Right ventricle myocardium superior (tissue), 1 donor: ENCODE results near the gene SHROOM3. TPM values are rescaled to one million over a fixed set of nuclear protein-coding genes. Genes with fewer than 3 reads are reported as not detected.
"Not testable (repeated sequence)": the region's sequence is repeated elsewhere in the genome, so short reads cannot be mapped to it uniquely, and the experiment has no call there.

ENCODE experiments used
- ATAC-seq: fragments of 200-7000 bp; cut with Tn5 transposase; one replicate; pipeline ENCODE4 v1.9.1; 2020; ENCODE audit warnings: mild to moderate bottlenecking; ENCODE audit not compliant: poor library complexity
- DNase-seq: peaks from one replicate; pipeline ENCODE4 v3.0.0-alpha.2; 2020
- intact Hi-C: fragments of 100-400 bp; cut with DNase I; formaldehyde crosslinking; loops from one replicate; pipeline ENCODE4 v1.11.2; 2022
- long read RNA-seq: library from polyadenylated mRNA; unstranded; transcript quantifications from one replicate; pipeline ENCODE4 v2.0.0, GENCODE V29; 2021
- total RNA-seq: library from RNA; stranded (reverse); fragmentation: NEBNext Ultra II Directional; extraction: Animal tissue kit (Norgen Biotek cat#: 25700); gene quantifications from one replicate; pipeline ENCODE4 v1.2.1, GENCODE V29; 2021
- donor health status: DM: no; HTN: yes; CAD: no; lungs with severe emphysema.

The SHROOM3 gene
- 10.5 TPM for total RNA-seq
- long read RNA-seq, partial matches to known transcripts, result 12 of 14 reads
- long read RNA-seq, other reads (novel, unspliced or antisense), result 2 of 14 reads

DNA sequence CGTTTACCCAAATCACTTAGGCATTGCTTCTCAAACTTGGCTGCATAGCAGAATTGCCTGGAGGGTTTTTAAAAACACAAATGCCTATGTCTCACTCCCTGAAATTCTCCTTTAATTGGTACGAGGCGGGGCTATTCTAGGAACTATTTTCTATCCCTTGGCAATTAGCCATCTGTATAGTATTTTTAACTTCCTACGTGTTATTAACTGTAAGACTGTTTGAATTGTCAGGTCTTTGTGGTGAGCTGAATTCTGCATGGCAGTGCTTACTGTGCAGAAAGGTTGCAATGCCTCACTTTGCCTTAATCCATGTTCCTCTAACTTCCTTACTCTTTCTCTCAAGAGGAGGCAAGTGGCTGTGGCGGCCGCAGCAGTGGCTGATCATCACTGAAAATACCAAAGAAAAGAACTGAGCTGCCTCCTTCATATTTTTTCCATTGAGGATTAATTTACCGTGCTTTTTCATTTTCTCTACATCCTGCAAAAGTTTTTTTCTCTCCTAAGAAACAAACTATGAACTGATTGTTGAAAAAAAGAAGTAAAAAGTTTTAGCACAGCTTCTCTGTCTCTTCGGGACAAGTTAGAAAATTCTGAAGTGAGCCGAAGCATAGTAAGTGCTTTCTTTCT lies at the start of gene SHROOM3:
TSS of gene SHROOM3 (plus strand) at position 329 of the 627 bp plus-strand sequence. CDS start 824 bp downstream, outside the sequence.
- intact Hi-C loops, result loop anchor here (5.0 kb wide), 1 partner anchor 67 kb away; no protein-coding TSS in a partner anchor
- DNase-seq (no peak), ATAC-seq (peak; percentile 65)

DNA sequence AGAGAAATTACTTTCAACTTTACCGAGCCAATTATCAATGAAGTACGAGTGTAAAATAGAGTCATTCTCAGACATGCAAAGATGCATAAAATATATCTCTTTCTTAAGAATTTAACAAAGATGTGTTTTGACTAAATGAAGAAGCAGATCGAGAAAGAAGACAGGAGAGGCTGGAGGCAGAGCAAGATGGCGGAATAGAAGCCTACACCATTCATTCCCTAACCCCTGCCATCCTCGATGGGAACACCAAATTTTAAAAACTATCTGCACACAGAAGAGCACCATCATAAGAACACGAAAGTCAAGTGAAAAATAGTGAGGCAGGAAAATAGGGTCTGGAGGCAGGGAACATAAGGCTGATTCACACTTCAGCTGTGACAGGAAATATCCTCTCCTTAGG lies 49.1 kb upstream of the SHROOM3 start:
- ATAC-seq (no peak), DNase-seq (no peak)
- intact Hi-C loops, result no loop called here

DNA sequence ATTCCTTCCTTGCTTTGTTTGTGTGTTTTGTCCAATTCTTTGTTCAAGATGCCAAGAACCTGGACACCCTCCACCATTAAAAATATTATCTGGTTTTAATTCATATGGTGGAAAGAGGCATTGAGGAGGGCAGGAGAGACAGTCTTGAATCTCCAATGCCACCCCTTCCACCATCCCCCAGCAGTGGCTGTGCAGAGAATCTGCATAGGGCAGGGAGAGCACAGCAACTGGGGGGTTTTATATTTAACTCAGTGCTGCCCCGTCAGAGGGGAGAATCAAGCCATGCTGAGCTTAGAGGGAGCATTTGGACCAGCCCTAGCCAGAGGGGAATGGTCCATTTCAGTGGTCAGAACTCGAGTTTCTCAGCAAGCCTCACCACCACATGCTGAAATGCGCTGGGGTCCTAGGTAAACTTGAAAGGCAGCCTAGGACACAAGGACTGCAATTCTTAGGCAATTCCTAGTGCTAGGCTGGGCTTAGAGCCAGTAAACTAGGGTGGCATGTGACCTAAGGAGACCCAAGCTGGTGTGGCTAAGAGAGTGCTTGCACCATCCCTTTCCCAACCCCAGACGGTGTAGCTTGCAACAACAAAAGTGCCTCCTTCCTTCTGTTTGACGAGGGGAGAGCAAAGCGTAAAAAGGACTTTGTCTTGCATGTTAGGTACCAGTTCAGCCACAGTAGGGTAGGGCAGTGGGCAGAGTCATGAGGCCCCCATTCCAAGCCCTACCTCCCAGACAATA lies 48.3 kb upstream of the SHROOM3 start:
- ATAC-seq (no peak), DNase-seq (no peak)
- intact Hi-C loops, result no loop called here

DNA sequence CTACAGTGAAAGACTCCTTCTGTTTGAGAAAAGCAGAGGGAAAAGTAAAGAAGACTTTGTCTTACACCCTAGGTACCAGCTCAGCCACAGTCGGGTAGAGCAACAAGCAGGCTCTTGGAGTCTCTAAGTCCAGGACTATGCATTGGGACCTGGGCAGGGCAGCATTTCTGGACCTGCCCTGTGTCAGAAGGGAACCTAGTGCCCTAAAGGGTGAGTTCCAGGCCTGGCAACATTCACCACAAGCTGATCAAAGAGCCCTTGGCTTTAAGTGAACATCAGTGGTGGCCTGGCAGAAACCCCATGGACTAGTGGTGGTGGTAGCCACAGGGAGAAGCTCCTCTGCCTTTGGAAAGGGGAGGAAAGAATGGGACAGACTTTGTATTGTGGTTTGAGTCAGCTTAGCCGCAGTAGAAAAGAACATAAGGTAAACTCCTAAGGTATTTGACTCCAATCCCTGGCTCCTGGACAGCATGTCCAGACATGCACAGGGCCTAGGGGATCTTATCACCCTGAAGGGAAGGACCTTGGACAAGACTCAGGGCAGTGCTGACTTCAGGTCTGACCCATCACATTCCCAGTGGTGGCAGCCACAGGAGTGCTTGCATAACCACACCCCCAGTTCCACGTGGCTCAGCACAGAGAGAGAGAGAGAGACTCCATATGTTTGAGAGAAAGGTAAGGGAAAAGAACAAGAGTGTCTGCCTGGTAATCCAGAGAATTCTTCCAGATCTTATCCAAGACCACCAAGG lies 46.7 kb upstream of the SHROOM3 start:
- intact Hi-C loops, result no loop called here
- no peak for DNase-seq
- no peak for ATAC-seq

DNA sequence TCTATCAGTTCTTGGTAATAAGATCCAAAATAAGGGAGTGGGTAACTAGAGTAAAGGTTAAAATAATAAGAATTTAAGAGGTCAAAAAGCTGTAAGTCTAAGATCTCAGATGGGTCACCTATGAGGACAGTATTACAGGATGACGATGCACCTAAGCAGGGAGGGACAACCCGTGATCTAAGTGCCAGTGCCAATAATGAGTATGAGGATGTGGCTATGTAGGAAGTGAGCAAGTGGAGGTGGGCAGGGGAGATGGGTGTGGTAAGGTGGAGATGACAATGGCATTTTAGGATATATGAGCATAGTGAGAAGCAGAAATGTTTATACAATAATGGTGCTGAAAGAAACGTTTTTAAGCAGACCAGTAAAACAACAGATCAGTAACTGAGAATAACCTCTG lies 33.4 kb upstream of the SHROOM3 start:
- ATAC-seq (no peak), DNase-seq (no peak)

DNA sequence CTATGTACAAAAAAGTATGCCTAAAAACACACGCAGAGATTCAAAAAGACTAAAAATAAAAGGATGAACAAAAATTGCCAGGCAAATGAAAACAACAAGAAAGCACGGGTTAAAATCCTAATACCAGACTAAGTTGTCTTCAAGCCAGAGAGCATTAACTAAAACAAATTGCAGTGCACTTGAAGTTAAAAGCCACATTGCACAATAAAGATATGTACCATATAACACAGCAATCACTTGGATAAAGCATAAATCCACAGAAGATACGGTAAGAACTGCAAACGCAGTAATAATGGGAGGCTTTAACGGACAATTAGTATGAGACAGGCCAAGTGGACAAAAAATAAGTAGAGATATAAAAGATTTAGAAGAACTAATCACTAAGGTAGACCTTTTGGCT lies 28.9 kb upstream of the SHROOM3 start:
- ATAC-seq, result no peak

More for the DNA sequence above, 33.4 kb upstream of the SHROOM3 start:
- intact Hi-C loops, result no loop called here

DNA sequence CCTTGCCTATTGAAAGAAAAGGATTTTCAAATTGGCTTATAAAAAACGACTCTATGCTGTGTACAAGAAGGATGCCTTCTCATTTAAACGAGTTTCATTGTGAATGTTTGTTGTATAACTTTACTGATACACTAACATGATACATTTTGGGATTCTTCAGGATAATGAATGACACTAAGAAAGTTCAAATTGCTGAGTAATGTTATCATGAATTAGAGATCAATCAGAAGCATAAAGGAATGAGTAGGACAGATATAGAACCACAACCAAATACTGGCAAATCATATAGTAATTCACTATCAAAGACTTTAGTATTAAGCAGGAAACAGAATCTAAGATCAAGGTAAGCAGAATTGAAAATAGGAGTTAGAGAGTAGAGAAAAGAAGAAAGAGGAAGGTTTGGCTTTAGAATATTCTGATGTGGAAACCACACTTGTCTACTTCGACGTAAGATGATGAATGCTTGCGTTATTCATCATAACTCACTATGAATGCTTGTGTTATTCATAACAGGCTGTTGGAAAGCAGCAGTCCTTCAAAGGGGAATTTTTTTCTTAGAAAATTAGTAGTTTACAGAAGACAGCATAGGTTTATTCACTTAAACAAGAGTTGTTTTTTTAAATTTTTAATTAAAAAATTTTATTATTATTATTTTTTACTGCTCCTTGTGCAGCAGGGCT lies 27.4 kb upstream of the SHROOM3 start:
- no peak for ATAC-seq
- intact Hi-C loops, result no loop called here
- no peak for DNase-seq

More for the DNA sequence above, 28.9 kb upstream of the SHROOM3 start:
- no peak for DNase-seq
- intact Hi-C loops, result no loop called here

DNA sequence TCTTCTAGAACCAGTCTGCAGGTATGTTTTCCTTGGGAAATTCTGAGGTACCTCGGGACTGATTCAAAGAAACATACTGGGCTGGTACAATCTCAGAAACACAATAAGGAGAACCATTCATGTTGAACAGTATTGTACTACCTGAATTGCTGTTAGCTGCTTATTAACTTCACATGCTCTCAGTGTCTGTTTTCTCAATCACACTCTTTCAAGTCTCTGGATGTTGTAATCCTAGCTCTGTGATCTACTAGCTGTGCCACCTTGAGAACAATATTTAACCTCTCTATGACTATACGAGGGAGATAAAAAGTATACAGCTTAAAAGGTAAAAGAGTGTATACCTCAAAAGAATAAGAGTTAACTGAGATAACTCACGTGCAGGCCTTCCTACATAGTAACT lies 24.4 kb upstream of the SHROOM3 start:
- intact Hi-C loops, result no loop called here

DNA sequence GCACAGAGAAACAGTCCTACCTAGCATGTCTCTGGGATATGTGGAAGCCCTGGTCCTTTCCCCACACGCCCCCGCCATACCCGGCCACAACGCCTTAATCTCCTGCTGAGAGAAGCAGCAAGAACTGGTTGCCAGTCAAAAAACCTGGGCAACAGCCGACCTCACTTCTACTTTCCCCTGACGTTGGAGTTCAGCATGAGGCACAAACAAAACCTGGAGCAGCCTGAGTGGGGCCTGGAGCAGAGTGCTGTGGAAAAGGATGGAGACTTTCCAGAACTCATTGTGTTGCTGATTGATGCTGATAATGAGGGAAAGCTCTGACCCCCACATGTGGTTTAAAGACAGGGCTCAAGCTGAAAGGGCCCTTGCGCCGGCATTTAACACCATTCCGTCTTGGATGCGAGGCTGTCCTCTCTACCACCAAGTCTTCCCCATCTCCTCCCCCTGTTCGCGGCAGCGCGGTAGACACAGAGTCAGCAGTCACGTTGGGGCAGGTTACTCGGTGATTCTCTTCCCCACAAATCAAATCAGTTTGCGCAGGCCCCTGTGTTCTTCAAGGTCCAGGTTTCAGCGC lies 14.8 kb upstream of the SHROOM3 start:
- no peak for DNase-seq
- ATAC-seq, result peak; percentile 30
- intact Hi-C loops, result no loop called here

More for the DNA sequence above, 24.4 kb upstream of the SHROOM3 start:
- ATAC-seq (no peak), DNase-seq (no peak)

DNA sequence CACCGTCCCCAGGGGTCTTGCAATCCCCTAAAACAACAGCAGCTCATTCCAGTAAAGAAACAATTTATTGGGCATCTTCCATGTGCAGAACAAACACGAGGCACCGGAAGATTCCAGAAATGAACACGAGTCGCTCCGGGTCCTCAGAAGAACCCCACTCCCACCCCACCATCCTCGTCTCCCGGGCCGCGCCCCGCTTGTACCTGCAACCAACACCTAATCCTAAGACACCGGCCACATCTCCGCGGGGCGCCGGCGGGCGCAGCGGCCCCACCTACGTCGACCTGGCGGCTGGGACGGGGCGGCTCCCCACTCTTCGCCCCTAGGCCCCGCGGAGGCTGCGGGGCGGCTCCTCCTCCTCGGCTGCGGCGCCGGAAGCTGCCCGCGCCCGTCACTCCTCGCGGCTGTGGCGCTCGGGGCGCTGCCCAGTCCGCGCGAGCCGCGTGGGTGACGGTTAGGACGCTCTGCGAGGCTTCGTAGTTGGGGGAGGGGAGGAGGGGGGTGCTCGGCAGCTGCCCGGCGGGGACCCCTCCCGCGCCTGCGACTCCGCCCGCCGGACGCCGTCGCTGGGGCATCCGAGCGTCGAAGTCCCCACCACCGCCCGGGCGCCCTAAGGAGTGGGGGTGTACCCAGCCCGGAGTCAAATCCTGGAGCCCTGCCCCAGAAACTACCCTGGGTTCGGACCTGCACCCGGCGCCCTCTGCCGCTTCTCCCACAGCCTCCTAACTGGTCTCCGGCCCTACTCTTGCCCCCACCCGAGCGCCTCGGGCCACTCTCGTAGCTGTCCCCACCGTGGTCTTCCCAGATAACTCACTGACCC lies 14.1 kb upstream of the SHROOM3 start, which contains the start of gene CCDC158:
TSS of gene CCDC158 (minus strand) at position 380 of the 820 bp plus-strand sequence. CDS start 17,934 bp downstream, outside the sequence.
- intact Hi-C loops, result no loop called here
- ATAC-seq (peak; percentile 91), DNase-seq (peak; percentile 52)

DNA sequence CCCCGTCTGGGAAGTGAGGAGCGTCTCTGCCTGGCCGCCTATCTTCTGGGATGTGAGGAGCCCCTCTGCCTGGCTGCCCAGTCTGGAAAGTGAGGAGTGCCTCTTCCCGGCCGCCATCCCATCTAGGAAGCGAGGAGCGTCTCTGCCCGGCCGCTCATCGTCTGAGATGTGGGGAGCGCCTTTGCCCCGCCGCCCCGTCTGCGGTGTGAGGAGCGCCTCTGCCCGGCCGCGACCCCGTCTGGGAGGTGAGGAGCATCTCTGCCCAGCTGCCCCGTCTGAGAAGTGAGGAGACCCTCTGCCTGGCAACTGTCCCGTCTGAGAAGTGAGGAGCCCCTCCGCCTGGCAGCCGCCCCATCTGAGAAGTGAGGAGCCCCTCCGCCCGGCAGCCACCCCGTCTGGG lies 11.9 kb upstream of the SHROOM3 start:
- DNase-seq, ATAC-seq, intact Hi-C loops: not testable (repeated sequence)

DNA sequence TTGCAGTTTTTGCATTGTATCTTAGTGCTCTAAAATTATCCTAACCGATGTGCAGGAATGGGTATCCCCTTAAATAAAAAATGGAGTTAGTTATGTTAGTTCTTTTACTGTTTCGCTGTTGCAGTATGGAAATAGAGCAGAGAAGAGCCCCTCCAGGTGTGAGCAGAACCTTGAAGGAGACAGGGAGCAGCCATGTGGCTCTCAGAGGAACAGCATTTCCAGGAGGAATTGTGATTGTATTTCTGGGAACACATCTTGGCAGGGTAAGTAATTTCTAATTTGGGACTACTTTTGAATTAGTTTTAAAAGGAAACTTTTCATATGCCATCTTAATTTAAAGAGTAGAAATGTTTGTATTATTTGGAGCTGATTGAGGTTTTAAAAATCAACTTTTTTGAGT lies 8.8 kb upstream of the SHROOM3 start:
- ATAC-seq, result no peak
- intact Hi-C loops, result no loop called here
- no peak for DNase-seq

DNA sequence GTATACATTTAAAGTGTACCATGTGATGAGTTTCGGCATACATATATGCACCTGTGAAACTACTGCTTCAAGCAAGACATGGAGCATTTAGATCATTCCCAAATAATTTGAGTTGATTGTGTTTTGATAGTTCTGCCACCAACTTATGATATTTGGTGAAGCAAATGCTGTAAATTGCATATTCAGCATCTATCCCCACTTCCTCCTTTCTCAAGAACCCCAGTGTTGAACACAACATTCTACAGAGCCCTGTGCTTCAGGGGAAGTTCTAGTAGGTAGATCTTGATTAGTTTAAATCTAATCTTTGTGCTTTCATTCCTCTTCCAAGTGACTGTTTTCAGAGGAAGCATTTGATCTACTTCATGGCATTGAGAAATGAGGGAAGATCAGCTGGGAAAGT lies 5.4 kb upstream of the SHROOM3 start:
- ATAC-seq (no peak), DNase-seq (no peak)
- intact Hi-C loops, result loop anchor here (5.0 kb wide), 1 partner anchor 73 kb away; no protein-coding TSS in a partner anchor

DNA sequence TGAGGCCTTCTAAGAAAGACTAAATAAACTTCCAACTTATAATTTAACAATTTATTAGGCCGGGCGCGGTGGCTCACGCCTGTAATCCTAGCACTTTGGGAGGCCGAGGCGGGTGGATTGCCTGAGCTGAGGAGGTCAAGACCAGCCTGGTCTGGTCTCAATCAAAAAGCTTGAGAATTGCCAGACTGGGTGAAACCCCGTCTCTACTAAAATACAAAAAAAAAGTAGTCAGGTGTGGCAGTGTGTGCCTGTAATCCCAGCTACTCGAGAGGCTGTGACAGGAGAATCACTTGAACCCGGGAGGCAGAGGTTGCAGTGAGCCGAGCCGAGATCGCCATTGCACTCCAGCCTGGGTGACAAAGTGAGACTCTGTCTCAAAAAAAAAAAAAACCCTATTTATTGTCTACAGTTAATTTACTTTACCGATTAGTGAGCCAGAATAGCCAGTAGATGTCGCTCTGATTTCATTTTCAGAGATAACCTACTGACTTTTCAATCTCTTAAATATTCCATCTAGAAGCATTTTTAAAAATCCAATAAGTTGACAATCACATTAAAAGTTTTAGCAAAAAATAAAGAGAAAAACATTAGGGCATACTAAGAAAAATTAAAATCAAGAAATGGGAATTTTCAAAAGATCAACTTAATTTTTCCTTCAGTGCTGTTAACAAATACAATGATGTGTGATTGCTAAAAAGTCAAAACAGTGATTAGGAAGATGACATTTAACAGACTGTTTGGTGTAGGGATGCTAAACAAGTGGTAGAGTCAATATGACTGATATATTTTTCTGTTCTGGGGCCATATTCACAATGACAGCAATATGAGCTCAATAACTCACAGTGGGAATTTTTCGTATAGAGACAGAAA lies 4.3 kb upstream of the SHROOM3 start:
- no peak for DNase-seq
- intact Hi-C loops, result loop anchor here (5.0 kb wide), 1 partner anchor 72 kb away; no protein-coding TSS in a partner anchor
- ATAC-seq, result peak; percentile 53

DNA sequence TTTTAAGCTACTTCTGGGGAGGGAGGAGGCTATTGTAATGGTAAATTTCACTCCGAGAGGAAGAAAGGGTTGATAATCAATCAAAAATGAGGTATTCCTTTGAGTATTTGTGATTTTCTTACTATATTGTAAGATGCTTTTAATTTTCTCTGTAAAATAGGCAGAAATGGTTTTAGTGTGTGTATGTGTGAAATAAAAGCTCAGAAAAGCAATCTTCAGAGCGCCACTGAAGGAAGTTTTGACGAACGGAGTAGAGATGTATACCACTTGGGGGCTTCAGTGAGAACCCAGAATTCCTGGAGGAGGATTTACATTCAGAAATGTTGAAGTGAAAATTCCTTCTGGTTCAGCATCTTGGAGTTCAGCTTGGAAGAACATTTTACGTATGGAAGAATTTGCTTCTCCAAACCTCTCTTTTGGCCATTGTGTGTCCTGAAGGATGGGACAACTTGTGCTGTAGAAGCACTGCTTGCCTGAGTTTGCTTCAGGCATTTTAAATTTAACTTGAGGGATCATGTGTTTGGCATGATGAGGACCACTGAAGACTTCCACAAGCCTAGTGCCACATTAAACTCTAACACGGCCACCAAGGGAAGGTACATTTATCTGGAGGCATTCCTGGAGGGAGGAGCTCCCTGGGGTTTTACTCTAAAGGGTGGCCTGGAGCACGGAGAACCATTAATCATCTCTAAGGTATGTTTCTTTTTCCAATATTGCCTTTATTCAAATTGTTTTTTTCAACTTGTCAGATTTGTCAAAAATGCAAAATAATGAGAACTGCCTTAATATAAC lies 695 bp downstream of the SHROOM3 start:
- ATAC-seq, result peak; percentile 20
- no peak for DNase-seq
- intact Hi-C loops, result no loop called here

DNA sequence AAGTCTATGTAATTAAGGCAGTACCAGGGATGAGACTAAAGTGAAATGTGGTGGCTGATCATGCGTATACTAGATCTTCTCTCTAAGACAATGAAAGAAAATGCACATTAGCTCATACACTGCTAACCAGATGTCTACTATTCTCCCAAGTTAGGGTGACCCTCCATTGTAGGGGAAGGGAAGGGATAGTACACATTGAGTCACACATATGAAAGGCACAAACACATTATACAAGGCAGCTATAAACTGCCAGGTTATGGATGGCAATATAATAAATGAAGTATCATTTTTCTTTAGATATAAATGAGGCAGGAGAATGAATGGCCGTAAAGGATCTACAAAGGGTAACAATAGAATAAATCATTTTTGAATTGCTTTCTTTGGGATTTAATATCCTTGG lies 4.5 kb downstream of the SHROOM3 start:
- DNase-seq (no peak), ATAC-seq (no peak)
- intact Hi-C loops, result no loop called here
